Measurements from ENCODE around the gene RAD50. TPM values are rescaled to one million over a fixed set of nuclear protein-coding genes. Genes with fewer than 3 reads are reported as not detected.
A peak's percentile ranks its signal among the peaks of the same experiment; 100 is the strongest.
"Not testable (repeated sequence)": the region's sequence is repeated elsewhere in the genome, so short reads cannot be mapped to it uniquely, and the experiment has no call there.

RAD50 gene
- total and polyA plus RNA-seq, 5 experiments from 2014 or later = 12.0 to 36.1 (median 30.2) TPM

- no peak overlapping the region for H3K4me3 Mint-ChIP-seq
- no peak overlapping the region for H3K27ac Mint-ChIP-seq
- POLR2A ChIA-PET = no interaction called here
- H3K4me1 Mint-ChIP-seq = no peaks in the 10 kb centered on the region
- H3K9me3 Mint-ChIP-seq = no peaks in the 10 kb centered on the region
- ATAC-seq = no peak
- no peak for DNase-seq
- H3K27me3 Mint-ChIP-seq = peaks cover 3 to 20% (median 7%) of the 10 kb centered on the region in 5 donors
- H3K36me3 Mint-ChIP-seq = no peaks in the 10 kb centered on the region
These were observed 17.1 kb upstream of the RAD50 start for GRCh38 chr5:132539716-132540115.

- Mint-ChIP-seq H3K4me1 (no peaks in the 10 kb centered on the region), H3K4me3 (no peak overlapping the region), H3K36me3 (no peaks in the 10 kb centered on the region), H3K27ac (no peak overlapping the region), H3K27me3 (peaks cover 3 to 16% (median 7%) of the 10 kb centered on the region in 5 donors), H3K9me3 (no peaks in the 10 kb centered on the region)
- POLR2A ChIA-PET = no interaction called here
- ATAC-seq (no peak), DNase-seq (no peak)
These were observed 16.6 kb upstream of the RAD50 start for GRCh38 chr5:132540149-132540548.

- Mint-ChIP-seq H3K4me1 (no peaks in the 10 kb centered on the region), H3K27ac (peak overlapping the region in 1 of 10 donors; percentile 77), H3K9me3 (no peaks in the 10 kb centered on the region), H3K4me3 (no peak overlapping the region), H3K27me3 (peaks cover 2 to 10% (median 7%) of the 10 kb centered on the region in 5 donors), H3K36me3 (no peaks in the 10 kb centered on the region)
- DNase-seq (no peak), ATAC-seq (no peak)
- POLR2A ChIA-PET = no interaction called here
These were observed 16.0 kb upstream of the RAD50 start for GRCh38 chr5:132540764-132541163.

- H3K9me3 Mint-ChIP-seq = no peaks in the 10 kb centered on the region
- no peak within 1 kb of the TSS for H3K27ac Mint-ChIP-seq
- no peaks in the 10 kb centered on the region for H3K36me3 Mint-ChIP-seq
- ATAC-seq = no peak
- POLR2A ChIA-PET = no interaction called here
- H3K4me3 Mint-ChIP-seq = no peak within 1 kb of the TSS
- no peaks in the 10 kb centered on the region for H3K27me3 Mint-ChIP-seq
- no peak for DNase-seq
- no peaks in the 10 kb centered on the region for H3K4me1 Mint-ChIP-seq
These were observed 13.1 kb upstream of the RAD50 start, which contains the start of gene IL5 for GRCh38 chr5:132543472-132544201. Gene IL5 (minus strand): TSS chr5:132543522. CDS start chr5:132543478, 44 bp downstream.

- ATAC-seq = no peak
- POLR2A ChIA-PET = no interaction called here
These were observed 10.7 kb upstream of the RAD50 start for GRCh38 chr5:132546108-132546507.

GRCh38 chr5:132547269-132547668, 9.5 kb upstream of the RAD50 start:
- no peak overlapping the region for H3K4me3 Mint-ChIP-seq
- no peak for DNase-seq
- no peak for ATAC-seq
- POLR2A ChIA-PET = no interaction called here
- H3K4me1 Mint-ChIP-seq = no peaks in the 10 kb centered on the region
- H3K27me3 Mint-ChIP-seq = no peaks in the 10 kb centered on the region
- H3K9me3 Mint-ChIP-seq = no peaks in the 10 kb centered on the region
- no peak overlapping the region for H3K27ac Mint-ChIP-seq
- H3K36me3 Mint-ChIP-seq = no peaks in the 10 kb centered on the region

More at GRCh38 chr5:132546108-132546507, 10.7 kb upstream of the RAD50 start:
- Mint-ChIP-seq H3K27me3 (no peaks in the 10 kb centered on the region), H3K27ac (no peak overlapping the region), H3K4me1 (no peaks in the 10 kb centered on the region), H3K36me3 (no peaks in the 10 kb centered on the region), H3K9me3 (no peaks in the 10 kb centered on the region), H3K4me3 (no peak overlapping the region)
- no peak for DNase-seq

- POLR2A ChIA-PET = interaction anchor here (0.6 kb wide), 1 partner anchor 1616 kb away, joined by 3 read pairs; no protein-coding TSS in a partner anchor
These were observed 7.9 kb upstream of the RAD50 start for GRCh38 chr5:132548834-132549233.

GRCh38 chr5:132549576-132549975, 7.2 kb upstream of the RAD50 start:
- H3K4me3 Mint-ChIP-seq = no peak overlapping the region
- POLR2A ChIA-PET = interaction anchor here (0.6 kb wide), 1 partner anchor 1615 kb away, joined by 3 read pairs; no protein-coding TSS in a partner anchor
- no peak overlapping the region for H3K27ac Mint-ChIP-seq
- no peaks in the 10 kb centered on the region for H3K4me1 Mint-ChIP-seq
- H3K27me3 Mint-ChIP-seq = no peaks in the 10 kb centered on the region
- no peak for ATAC-seq
- no peaks in the 10 kb centered on the region for H3K9me3 Mint-ChIP-seq
- no peak for DNase-seq
- H3K36me3 Mint-ChIP-seq = no peaks in the 10 kb centered on the region

More at GRCh38 chr5:132548834-132549233, 7.9 kb upstream of the RAD50 start:
- H3K27me3 Mint-ChIP-seq, H3K27ac Mint-ChIP-seq, H3K36me3 Mint-ChIP-seq, DNase-seq, H3K4me3 Mint-ChIP-seq, ATAC-seq, H3K4me1 Mint-ChIP-seq, H3K9me3 Mint-ChIP-seq: not testable (repeated sequence)

GRCh38 chr5:132556153-132556762, 519 bp upstream of the RAD50 start:
- no peak for ATAC-seq
- POLR2A ChIA-PET = interaction anchor here (0.7 to 1.3 kb wide), 11 partner anchors 27 to 495 kb away, joined by 3 to 7 read pairs (median 3); partner anchors contain the start of genes CCNI2, GDF9, IRF1 and KIF3A
- peaks cover 0 to 4% (median 0%) of the 10 kb centered on the region in 3 donors for H3K36me3 Mint-ChIP-seq

GRCh38 chr5:132557478-132558172, 848 bp downstream of the RAD50 start:
- H3K9me3 Mint-ChIP-seq = no peaks in the 10 kb centered on the region
- DNase-seq (peak in 2 of 10 donors; percentile 2 to 18), ATAC-seq (peak; percentile 7 to 15)
- peaks cover 0 to 4% (median 0%) of the 10 kb centered on the region in 3 donors for H3K36me3 Mint-ChIP-seq
- H3K4me3 Mint-ChIP-seq = peak overlapping the region; percentile 92 to 99 (median 97)
- POLR2A ChIA-PET = interaction anchor here (0.9 to 1.3 kb wide), 9 partner anchors 29 to 493 kb away, joined by 3 to 7 read pairs (median 4); partner anchors contain the start of genes CCNI2, GDF9, IRF1 and KIF3A
- peaks cover 9 to 29% (median 22%) of the 10 kb centered on the region in 4 donors for H3K4me1 Mint-ChIP-seq
- H3K27me3 Mint-ChIP-seq = no peaks in the 10 kb centered on the region
- peak overlapping the region; percentile 93 to 99 (median 97) for H3K27ac Mint-ChIP-seq

More at GRCh38 chr5:132556153-132556762, 519 bp upstream of the RAD50 start:
- DNase-seq = no peak
- Mint-ChIP-seq H3K27ac (peak overlapping the region; percentile 93 to 99 (median 97)), H3K9me3 (no peaks in the 10 kb centered on the region), H3K4me1 (peaks cover 9 to 29% (median 22%) of the 10 kb centered on the region in 4 donors), H3K27me3 (no peaks in the 10 kb centered on the region), H3K4me3 (peak overlapping the region; percentile 92 to 99 (median 97))

GRCh38 chr5:132559383-132560060, 2.7 kb downstream of the RAD50 start:
- Mint-ChIP-seq H3K4me3 (peak overlapping the region in 5 of 10 donors; percentile 3 to 42 (median 26)), H3K4me1 (peaks cover 9 to 29% (median 22%) of the 10 kb centered on the region in 4 donors), H3K27me3 (no peaks in the 10 kb centered on the region), H3K36me3 (peaks cover 0 to 4% (median 0%) of the 10 kb centered on the region in 3 donors), H3K27ac (peak overlapping the region in 2 of 10 donors; percentile 28 to 48), H3K9me3 (no peaks in the 10 kb centered on the region)
- DNase-seq = no peak
- POLR2A ChIA-PET = interaction anchor here (1.0 kb wide), 1 partner anchor 8 kb away, joined by 3 read pairs; no protein-coding TSS in a partner anchor
- no peak for ATAC-seq

- no peak overlapping the region for H3K4me3 Mint-ChIP-seq
- no peak overlapping the region for H3K27ac Mint-ChIP-seq
- peaks cover 0 to 8% (median 0%) of the 10 kb centered on the region in 9 donors for H3K9me3 Mint-ChIP-seq
- DNase-seq = peak in 2 of 10 donors; percentile 5 to 9
- POLR2A ChIA-PET = no interaction called here
- ATAC-seq = no peak
- H3K36me3 Mint-ChIP-seq = peaks cover 6 to 11% (median 10%) of the 10 kb centered on the region in 3 donors
- H3K4me1 Mint-ChIP-seq = peaks cover 4 to 30% (median 27%) of the 10 kb centered on the region in 4 donors
- no peaks in the 10 kb centered on the region for H3K27me3 Mint-ChIP-seq
These were observed 4.8 kb downstream of the RAD50 start for GRCh38 chr5:132561601-132562000.
